DND-41 (cell line): ENCODE results near the gene TRMU.

Experiments used
- EZH2 ChIP-seq: IDR thresholded peaks from 3 replicates; pipeline ENCODE4 v1.6.1; 2012; ENCODE audit warnings: borderline replicate concordance, low read depth, mild to moderate bottlenecking, moderate library complexity, low read length, inconsistent platforms; ENCODE audit not compliant: severe bottlenecking
- TF ChIP-seq, protein P1 (sequence below): IDR thresholded peaks from 2 replicates; pipeline ENCODE4 v1.5.1; 2012; ENCODE audit warnings: borderline replicate concordance, low read length, moderate library complexity, mild to moderate bottlenecking; ENCODE audit not compliant: poor library complexity, severe bottlenecking; ENCODE audit errors: extremely low read depth

DNA sequence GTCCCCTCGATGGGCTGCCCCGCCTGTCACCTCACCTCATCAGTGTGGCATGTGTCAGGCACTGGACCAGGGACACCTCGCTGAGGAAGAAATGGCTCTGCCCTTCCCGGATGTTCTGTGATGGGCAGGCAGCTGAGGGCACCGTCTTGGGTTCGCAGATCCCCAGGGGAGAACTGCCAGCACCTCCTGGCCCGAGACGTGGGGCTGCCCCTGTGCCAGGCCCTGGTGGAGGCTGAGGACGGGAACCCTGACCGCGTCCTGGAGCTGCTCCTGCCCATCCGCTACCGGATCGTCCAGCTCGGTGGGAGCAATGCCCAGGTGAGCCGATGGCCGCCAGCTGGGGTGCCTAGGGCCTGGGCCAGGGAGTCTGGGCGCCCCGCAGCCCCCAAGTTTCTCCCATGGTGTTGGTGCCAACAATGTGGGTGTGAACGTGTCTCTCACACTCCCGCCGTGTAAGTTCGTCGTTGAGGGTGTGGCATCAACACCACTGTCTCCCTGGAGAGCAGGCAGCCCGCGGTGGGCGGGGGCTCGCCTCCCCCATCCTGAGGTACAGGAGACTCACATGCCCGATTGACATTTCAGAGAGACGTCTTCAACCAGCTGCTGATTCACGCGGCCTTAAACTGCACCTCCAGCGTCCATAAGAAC lies 46.1 kb upstream of the TRMU start:
- TF ChIP-seq, protein P1, sequence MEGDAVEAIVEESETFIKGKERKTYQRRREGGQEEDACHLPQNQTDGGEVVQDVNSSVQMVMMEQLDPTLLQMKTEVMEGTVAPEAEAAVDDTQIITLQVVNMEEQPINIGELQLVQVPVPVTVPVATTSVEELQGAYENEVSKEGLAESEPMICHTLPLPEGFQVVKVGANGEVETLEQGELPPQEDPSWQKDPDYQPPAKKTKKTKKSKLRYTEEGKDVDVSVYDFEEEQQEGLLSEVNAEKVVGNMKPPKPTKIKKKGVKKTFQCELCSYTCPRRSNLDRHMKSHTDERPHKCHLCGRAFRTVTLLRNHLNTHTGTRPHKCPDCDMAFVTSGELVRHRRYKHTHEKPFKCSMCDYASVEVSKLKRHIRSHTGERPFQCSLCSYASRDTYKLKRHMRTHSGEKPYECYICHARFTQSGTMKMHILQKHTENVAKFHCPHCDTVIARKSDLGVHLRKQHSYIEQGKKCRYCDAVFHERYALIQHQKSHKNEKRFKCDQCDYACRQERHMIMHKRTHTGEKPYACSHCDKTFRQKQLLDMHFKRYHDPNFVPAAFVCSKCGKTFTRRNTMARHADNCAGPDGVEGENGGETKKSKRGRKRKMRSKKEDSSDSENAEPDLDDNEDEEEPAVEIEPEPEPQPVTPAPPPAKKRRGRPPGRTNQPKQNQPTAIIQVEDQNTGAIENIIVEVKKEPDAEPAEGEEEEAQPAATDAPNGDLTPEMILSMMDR, result no peak
- no peak for TF ChIP-seq EZH2
